Hematopoietic multipotent progenitor cell treated with erythropoietin and hydrocortisone succinate and interleukin-3 and kit ligand, for 6 days (in vitro differentiated cells): Measurements from ENCODE around the gene CDK1.
"Not testable (repeated sequence)": the region's sequence is repeated elsewhere in the genome, so short reads cannot be mapped to it uniquely, and the experiment has no call there.

ENCODE experiments used
- DNase-seq: peaks from one replicate; pipeline ENCODE4 v3.0.0-alpha.2; 2015

CDK1 gene

DNA sequence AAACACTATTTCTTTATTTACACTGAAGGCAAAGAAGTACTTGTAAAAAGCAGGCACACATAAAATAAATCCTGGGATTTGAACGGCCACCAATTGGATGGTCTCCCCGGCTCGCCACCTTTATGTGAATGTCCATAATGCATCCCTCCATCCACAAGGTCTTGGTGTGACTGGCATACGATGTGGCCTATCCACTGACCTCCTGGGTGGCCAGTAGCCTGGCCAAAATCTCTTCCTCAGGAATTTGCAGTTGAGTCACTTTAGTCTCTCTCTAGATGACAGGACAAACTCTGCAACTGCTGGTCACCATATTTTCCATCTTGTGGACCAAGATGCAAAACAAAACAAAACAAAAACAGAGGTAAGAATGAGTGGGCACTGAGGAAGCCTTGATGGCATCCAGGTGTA is 39.1 kb downstream of the CDK1 start:
- DNase-seq, result no peak

DNA sequence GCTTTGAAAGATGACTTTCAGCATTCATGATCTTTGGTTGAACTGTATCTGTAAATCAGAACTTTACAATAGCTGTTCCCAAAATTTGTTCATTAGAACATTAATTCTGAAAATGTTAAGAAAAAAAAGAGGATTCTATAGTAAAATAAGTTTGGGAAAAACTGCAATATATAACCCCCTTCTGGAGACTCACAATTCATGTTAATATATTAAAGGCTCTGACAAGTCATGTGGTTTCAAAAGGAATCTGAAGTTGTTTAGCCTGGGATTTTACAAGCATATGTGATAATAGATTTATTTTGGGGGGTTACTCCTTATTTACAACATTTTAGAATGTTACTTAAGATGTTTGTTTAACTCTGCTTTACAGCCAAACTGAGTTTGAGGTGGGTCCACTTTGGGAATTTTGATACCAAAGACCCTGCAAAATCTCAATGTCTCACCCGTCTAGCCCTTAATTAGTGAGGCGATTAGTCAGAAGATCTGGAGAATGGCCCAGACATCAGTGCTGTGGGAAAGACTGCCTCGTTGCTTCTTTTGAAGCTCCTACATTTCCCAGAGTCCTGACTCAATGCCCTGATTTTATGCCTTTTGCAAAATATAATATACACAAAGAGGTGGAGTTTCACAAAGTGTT is 40.0 kb downstream of the CDK1 start:
- no peak for DNase-seq

DNA sequence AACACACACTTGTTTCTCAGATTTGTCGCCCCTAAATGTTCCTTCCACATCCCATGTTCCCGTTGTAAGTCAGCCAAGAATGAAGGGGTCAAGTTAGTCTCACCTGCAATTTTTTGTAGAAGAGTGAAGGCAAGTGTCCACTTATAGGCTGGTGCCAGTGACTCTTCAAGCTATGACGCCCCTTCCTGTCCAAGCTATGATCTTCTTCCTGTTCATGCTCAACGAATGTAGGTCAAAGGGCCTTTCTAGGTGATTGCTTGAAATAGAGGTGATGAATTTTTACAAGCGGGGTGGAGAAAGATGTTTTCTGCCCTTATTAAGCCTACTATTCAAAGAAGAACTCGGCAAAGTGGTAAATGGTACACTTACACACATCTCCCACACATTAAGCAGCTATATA is 41.0 kb downstream of the CDK1 start:
- DNase-seq, result no peak

DNA sequence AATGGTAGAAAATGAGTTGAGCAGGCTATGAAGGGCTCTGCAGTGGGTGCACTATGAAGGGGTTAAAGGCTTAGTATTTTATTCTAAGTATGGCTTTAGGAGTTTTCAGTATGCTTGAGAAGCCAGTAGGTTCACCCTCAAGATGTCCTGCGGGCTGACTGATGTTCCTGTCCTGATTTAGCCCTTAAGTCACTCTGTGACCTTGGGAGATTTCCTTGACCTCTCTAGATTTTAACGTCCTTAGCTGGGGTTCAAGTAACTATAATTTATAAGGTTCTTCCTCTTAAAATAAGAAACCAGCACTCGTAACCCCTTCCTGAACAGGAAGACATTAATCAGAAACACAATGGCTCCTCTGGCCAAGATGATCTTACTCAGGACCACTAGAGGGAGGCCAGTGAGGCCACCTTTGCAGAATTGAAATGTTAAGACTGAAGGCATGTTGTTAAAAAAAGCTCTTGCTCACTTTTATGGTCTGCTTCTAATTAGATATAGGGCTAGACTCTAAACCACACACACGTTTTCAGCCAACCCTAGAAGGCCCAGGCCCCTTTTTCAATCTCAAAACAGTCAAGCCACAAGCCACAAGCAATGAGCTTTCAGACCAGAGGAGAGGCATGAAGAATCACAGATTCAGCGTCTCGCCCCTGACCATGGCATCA is 41.9 kb downstream of the CDK1 start:
- DNase-seq, result peak; percentile 45

DNA sequence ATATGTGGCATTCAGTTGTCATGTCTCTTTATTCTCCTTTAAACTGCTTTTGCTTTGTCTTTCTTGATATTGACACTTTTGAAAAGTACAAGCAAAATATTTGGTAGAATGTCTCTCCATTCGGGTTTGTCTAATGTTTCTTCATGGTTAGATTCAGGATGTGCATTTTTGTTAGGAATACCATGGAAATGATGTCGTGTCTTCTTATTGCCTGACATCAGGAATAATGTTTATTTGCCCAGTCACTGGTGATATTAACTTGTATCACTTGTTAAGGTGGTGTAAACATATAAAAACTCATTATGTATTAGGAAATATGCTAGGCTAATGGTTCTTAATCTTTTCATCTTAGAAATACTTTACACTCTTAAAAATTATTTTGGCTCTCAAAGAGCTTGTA is 43.4 kb downstream of the CDK1 start:
- no peak for DNase-seq

DNA sequence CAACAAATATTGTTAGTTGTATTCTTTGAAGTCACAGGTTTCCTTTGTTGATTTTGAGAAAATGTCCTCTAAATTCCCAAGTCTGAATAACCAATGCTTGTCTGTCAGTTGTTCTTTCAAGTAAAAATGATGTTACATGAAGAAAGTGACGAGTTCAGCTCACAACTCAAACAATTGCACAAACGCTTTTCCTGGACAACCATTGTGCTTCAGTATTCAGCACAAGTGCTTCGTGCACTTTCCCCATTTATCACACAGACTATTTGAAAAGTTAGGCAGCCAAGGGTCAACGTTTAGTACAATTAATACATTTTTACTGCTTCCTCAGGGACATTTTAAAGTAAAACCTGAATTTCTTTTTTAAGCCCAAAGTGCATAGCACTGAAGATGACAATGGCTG is 44.5 kb downstream of the CDK1 start:
- DNase-seq, result no peak

DNA sequence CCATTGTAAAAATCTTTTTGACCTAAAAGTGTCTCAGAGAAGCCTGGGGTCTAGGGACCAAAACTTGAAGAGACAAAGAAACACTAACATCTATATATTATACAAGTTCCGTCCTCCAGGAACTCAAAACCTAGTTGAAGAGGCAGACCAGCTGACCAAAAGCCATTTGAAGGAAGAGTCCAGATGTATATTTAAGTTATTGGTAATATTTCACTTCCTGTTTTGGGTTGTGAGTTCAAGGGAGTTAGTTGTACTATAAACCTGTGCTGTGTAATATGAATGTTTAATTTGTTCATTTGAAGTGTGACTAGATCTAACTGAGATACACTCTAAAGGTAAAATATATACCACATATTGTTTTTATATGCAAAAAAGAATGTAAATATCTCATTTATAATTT is 45.0 kb downstream of the CDK1 start:
- DNase-seq, result no peak

DNA sequence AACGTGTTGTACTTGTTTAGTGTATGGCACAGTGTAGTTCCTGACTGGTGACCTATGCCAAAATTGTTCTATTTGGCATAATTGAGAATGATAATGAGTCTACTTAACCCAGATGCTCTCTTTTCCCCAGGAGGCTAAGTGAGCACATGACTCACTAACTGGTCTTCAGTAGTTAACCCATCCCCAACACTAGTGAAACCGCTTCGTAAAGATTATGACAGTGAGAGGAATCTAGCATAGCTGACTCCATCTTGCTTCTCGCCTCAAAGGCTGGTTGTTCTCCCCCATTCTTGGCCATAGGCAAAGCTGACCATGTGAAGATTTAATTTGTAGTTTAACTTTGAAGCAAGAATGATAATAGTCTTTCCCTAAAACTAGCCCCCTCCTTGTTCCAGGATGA is 47.2 kb downstream of the CDK1 start:
- DNase-seq, result no peak

DNA sequence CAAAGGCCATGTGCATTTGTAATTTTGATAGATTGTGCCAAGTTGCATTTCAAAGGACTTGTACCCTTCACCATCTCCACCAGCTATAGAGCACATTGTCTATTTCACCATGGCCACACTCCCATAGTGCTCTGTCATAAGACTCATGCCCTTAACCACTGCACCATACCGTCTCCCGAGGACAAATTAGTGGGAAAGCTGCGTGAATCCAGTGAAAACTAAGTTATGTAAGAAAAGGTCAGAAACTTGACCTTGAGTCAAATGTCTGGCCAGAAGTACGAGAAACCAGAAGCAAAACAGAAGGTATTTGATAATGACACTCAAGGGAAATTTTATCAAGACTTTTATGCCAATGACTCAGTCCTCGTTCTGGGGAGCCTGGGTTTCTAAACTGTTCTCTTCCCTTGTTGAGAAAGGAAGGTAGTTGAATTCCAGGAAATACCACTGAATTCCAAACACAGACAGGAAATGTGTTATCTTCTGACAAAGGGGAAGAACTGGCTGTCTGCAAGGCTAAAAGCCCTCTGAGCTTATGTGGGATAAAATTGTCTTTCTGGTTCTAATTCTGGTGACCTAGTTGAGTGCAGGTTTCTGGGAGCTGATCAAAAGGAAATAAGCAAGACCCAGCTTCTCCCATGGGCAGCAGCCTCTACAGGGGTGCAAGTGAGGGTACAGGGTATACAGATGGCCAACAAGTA is 49.7 kb downstream of the CDK1 start:
- peak; percentile 65 for DNase-seq

DNA sequence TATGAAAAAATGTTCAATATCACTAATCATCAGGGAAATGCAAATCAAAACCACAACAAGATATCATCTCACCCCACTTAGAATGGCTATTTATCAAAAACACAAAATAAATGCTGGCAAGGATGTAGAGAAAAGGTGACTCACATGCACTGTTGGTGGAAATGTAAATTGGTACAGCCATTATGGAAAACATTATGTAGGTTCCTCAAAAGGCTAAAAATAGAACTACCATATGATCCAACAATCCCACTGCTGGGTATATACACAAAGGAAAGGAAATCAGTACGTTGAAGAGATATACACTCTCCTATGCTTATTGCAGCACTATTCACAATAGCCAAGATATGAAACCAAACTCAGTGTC is 50.2 kb downstream of the CDK1 start:
- peak; percentile 19 for DNase-seq

DNA sequence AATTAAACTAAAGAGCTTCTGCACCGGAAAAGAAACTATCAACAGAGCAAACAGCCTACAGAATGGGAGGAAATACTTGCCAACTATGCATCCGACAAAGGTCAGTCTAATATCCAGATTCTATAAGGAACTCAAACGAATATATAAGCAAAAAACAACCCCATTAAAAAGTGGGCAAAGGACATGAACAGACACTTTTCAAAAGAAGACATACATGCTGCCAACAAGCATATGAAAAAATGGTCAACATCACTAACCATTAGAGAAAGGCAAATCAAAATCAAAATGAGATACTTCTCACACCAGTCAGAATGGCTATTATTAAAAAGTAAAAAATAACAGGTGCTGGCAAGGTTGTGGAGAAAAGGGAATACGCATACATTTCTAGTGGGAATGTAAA is 53.9 kb downstream of the CDK1 start:
- DNase-seq, result not testable (repeated sequence)

DNA sequence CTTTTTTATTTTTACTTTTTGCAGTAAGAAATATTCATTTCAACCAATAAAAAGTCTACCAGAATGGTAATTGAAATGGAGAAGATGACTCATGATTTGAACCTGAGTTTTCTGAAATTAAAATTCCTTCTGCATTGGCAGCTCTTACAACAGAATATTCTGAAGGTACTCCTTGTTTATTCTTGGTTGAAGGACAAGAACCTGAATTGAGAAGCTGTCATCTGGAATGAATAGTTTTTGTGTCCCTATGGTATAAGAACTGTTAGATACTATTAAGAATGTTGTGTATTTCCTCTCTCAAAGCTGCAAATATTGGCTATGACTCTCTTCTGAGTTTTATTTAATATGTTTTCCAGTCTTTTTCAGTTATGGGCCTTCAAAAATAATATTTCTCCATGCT is 56.1 kb downstream of the CDK1 start:
- no peak for DNase-seq

DNA sequence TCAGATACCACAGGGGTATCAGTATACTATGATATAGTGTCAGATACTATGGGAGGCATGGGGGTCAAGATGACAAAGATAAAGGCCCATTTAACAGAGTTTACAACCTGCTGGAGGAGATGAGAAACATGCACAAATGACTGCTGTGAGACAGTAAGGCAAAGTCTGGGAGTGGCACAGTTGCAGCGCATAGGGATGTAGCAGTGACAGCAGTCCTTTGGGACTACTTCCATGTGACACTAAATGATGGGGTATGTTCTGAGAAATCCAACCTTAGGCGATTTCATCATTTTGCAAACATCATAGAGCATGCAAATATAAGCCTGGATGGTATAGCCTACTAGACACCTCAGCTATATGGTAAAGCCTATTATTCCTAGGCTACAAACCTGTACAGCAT is 56.8 kb downstream of the CDK1 start:
- no peak for DNase-seq

DNA sequence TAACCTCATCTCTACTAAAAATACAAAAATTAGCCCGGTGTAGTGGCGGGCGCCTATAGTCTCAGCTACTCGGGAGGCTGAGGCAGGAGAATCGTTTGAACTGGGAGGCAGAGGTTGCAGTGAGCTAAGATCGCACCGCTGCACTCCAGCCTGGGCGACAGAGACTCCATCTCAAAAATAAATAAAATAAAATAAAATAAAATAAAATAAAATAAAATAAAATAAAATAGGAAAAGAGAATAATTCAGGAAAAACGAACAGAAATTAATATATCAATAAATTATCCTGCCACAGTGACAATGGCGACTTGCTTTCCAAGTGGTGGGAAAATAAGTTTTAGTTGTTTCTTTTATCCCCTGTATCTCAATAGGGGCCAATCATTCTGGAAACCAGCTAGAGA is 62.9 kb downstream of the CDK1 start:
- DNase-seq, result not testable (repeated sequence)

DNA sequence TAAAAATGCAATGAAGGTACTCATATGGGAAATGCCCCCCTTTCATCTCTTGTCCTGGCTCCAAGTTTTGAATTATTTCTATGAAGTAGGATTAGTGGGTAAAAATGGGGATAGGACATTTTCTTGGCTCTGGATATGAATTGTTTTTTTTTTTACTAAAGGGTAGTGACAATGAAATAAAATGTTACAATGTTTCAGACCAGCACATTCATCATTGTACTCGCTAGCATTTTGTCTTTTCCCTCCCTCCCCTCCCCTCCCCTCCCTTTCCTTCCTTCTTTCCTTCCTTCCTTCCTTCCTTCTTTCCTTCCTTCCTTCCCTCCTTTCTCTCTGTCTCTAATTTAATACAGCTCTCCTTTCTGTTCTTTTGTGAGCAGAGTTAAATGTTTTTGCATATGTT is 64.4 kb downstream of the CDK1 start:
- DNase-seq, result no peak
